H1 (cell line): Measurements from ENCODE around the gene SHROOM3. TPM values are rescaled to one million over a fixed set of nuclear protein-coding genes. Genes with fewer than 3 reads are reported as not detected.

Experiments
- CTCF ChIA-PET: fragments of 300-600 bp; sonication (Branson Sonifier 250); formaldehyde crosslinking; loops from one replicate; lab custom pipeline; 2021; ENCODE audit not compliant: partially characterized antibody; lab: Charles Lee
- POLR2A ChIA-PET: fragments of 300-600 bp; sonication (Branson Sonifier 250); formaldehyde crosslinking; loops from one replicate; lab custom pipeline; 2021; ENCODE audit warnings: inconsistent platforms; ENCODE audit not compliant: partially characterized antibody; lab: Charles Lee
- DNase-seq, 2 experiments: peaks; one replicate each; pipeline versions ENCODE4 v3.0.0 to v3.0.0-alpha.2; 2010 to 2022; ENCODE audit warnings: low spot score in 2 of 2, low read depth in 1 of 2, mixed read lengths in 1 of 2
- FAIRE-seq: peaks from 2 replicates; lab custom pipeline; 2011; peaks lifted over from hg19 to GRCh38; lab: Jason Lieb, UNC
- H2AFZ ChIP-seq: 2 replicates; pipeline ENCODE4 v1.8.1; 2012; ENCODE audit warnings: low read length, inconsistent platforms
- H2AK5ac ChIP-seq: 2 replicates; pipeline ENCODE4 v1.6.1; 2013; ENCODE audit warnings: low read depth, low read length
- H2BK120ac ChIP-seq: replicated peaks from 2 replicates; pipeline ENCODE3; 2013; ENCODE audit warnings: low read depth, low read length, inconsistent platforms
- H2BK12ac ChIP-seq: 2 replicates; pipeline ENCODE4 v1.6.1; 2013; ENCODE audit warnings: low read depth, low read length
- H2BK15ac ChIP-seq: 2 replicates; pipeline ENCODE4 v1.6.1; 2013; ENCODE audit warnings: low read length
- H2BK20ac ChIP-seq: 2 replicates; pipeline ENCODE4 v1.6.1; 2013; ENCODE audit warnings: low read length
- H2BK5ac ChIP-seq: 2 replicates; pipeline ENCODE4 v1.6.1; 2013; ENCODE audit warnings: low read depth, low read length
- H3K14ac ChIP-seq: 2 replicates; pipeline ENCODE4 v1.6.1; 2013; ENCODE audit warnings: inconsistent platforms; ENCODE audit not compliant: insufficient read length
- H3K18ac ChIP-seq: 2 replicates; pipeline ENCODE4 v1.6.1; 2013; ENCODE audit warnings: low read length; ENCODE audit errors: extremely low read depth
- H3K23ac ChIP-seq: 2 replicates; pipeline ENCODE4 v1.6.1; 2013; ENCODE audit warnings: inconsistent platforms; ENCODE audit not compliant: insufficient read length
- H3K23me2 ChIP-seq: 2 replicates; pipeline ENCODE4 v1.6.1; 2013; ENCODE audit warnings: low read depth, low read length
- H3K27ac ChIP-seq: 2 replicates; pipeline ENCODE4 v1.6.1; 2011; ENCODE audit warnings: low read depth, low read length, inconsistent platforms
- H3K27me3 ChIP-seq, 4 experiments: replicated peaks in 1 of 4; 1 replicate in 1 of 4; 2 replicates in 3 of 4; pipeline versions ENCODE4 v1.6.1 to v1.8.1; 2011 to 2013; ENCODE audit warnings: low read length in 3 of 4, mild to moderate bottlenecking in 3 of 4, inconsistent platforms in 2 of 4, mixed read lengths in 2 of 4, moderate library complexity in 1 of 4; ENCODE audit not compliant: control insufficient read depth in 3 of 4, insufficient read depth in 3 of 4; ENCODE audit errors: extremely low read depth in 1 of 4
- H3K36me3 ChIP-seq, 4 experiments: 2 replicates each; pipeline versions ENCODE4 v1.6.1 to v1.8.1; 2011 to 2013; ENCODE audit warnings: mild to moderate bottlenecking in 4 of 4, low read length in 3 of 4, moderate library complexity in 2 of 4, control low read depth in 1 of 4, inconsistent platforms in 1 of 4; ENCODE audit not compliant: insufficient read depth in 4 of 4, control insufficient read depth in 2 of 4
- H3K4ac ChIP-seq: replicated peaks from 2 replicates; pipeline ENCODE3; 2013; ENCODE audit warnings: low read length, low read depth, mixed read lengths, inconsistent platforms; ENCODE audit not compliant: insufficient read length
- H3K4me1 ChIP-seq, 4 experiments: replicated peaks in 1 of 4; 1 replicate in 1 of 4; 2 replicates in 3 of 4; pipeline versions ENCODE4 v1.6.1 to v1.8.1; 2011 to 2013; ENCODE audit warnings: low read length in 3 of 4, inconsistent platforms in 2 of 4, mixed read lengths in 1 of 4; ENCODE audit not compliant: insufficient read depth in 4 of 4, control insufficient read depth in 3 of 4
- H3K4me2 ChIP-seq, 2 experiments: 2 replicates each; pipeline versions ENCODE4 v1.6.1 to v1.8.1; 2011 to 2013; ENCODE audit warnings: low read depth in 2 of 2, low read length in 2 of 2, control low read depth in 1 of 2, inconsistent platforms in 1 of 2, mild to moderate bottlenecking in 1 of 2; ENCODE audit not compliant: insufficient read depth in 1 of 2
- H3K4me3 ChIP-seq, 4 experiments: fragments of 200-600, 300-600 bp in 1 of 4; sonication (generic), shearing (Covaris generic), sonication (Bioruptor Twin) in 1 of 4; 2 replicates each; pipeline versions ENCODE4 v1.5.1 to v1.8.1; 2011 to 2016; ENCODE audit warnings: low read length in 4 of 4, low read depth in 3 of 4, control low read depth in 2 of 4, inconsistent platforms in 2 of 4, mild to moderate bottlenecking in 2 of 4, mixed read lengths in 1 of 4, moderate library complexity in 1 of 4; ENCODE audit not compliant: insufficient read depth in 2 of 4; ENCODE audit errors: extremely low read depth in 1 of 4
- H3K56ac ChIP-seq: replicated peaks from 2 replicates; pipeline ENCODE3; 2013; ENCODE audit warnings: low read depth, mild to moderate bottlenecking, mixed read lengths, low read length, inconsistent platforms; ENCODE audit not compliant: insufficient read length
- H3K79me1 ChIP-seq: 2 replicates; pipeline ENCODE4 v1.6.1; 2013; ENCODE audit warnings: low read depth, low read length, control low read depth
- H3K79me2 ChIP-seq, 2 experiments: 2 replicates each; pipeline versions ENCODE4 v1.6.1 to v1.8.1; 2012 to 2013; ENCODE audit warnings: low read length in 2 of 2, mild to moderate bottlenecking in 2 of 2, inconsistent platforms in 1 of 2; ENCODE audit not compliant: insufficient read depth in 2 of 2, control insufficient read depth in 1 of 2
- H3K9ac ChIP-seq, 4 experiments: replicated peaks in 1 of 4; 1 replicate in 1 of 4; 2 replicates in 3 of 4; pipeline versions ENCODE4 v1.6.1 to v1.8.1; 2011 to 2013; ENCODE audit warnings: low read depth in 3 of 4, low read length in 3 of 4, control low read depth in 2 of 4, mild to moderate bottlenecking in 2 of 4, moderate library complexity in 2 of 4, inconsistent platforms in 1 of 4; ENCODE audit errors: extremely low read depth in 1 of 4
- H3K9me3 ChIP-seq, 2 experiments: 2 replicates each; pipeline versions ENCODE4 v1.6.1 to v1.8.1; 2012 to 2013; ENCODE audit warnings: mild to moderate bottlenecking in 2 of 2, moderate library complexity in 2 of 2, control low read depth in 1 of 2, inconsistent platforms in 1 of 2, low read depth in 1 of 2, low read length in 1 of 2, mixed read lengths in 1 of 2; ENCODE audit not compliant: insufficient read depth in 2 of 2
- H4K20me1 ChIP-seq, 2 experiments: replicated peaks in 1 of 2; 2 replicates each; pipeline versions ENCODE3 to v1.8.1; 2011 to 2013; ENCODE audit warnings: inconsistent platforms in 2 of 2, low read length in 2 of 2, mild to moderate bottlenecking in 1 of 2; ENCODE audit not compliant: insufficient read depth in 2 of 2, control insufficient read depth in 1 of 2
- H4K5ac ChIP-seq: 2 replicates; pipeline ENCODE4 v1.6.1; 2013; ENCODE audit warnings: low read length, low read depth, mixed read lengths, inconsistent platforms; ENCODE audit not compliant: insufficient read length
- H4K8ac ChIP-seq: 2 replicates; pipeline ENCODE4 v1.8.0; 2013; ENCODE audit warnings: mild to moderate bottlenecking, moderate library complexity, low read length, inconsistent platforms; ENCODE audit not compliant: insufficient read depth; ENCODE audit errors: extremely low read depth
- H4K91ac ChIP-seq: replicated peaks from 2 replicates; pipeline ENCODE3; 2013; ENCODE audit warnings: low read length, mixed read lengths, inconsistent platforms; ENCODE audit not compliant: insufficient read length
- CEBPB ChIP-seq: IDR thresholded peaks from 2 replicates; pipeline ENCODE4 v1.6.1; 2012; ENCODE audit warnings: low read depth, low read length
- CHD1 ChIP-seq: IDR thresholded peaks from 2 replicates; pipeline ENCODE4 v1.6.1; 2012; ENCODE audit warnings: low read depth, low read length, improper control_type of control experiment
- E2F6 ChIP-seq: IDR thresholded peaks from 2 replicates; pipeline ENCODE4 v1.6.1; 2012; ENCODE audit warnings: inconsistent platforms
- EGR1 ChIP-seq: IDR thresholded peaks from 2 replicates; pipeline ENCODE4 v1.6.1; 2011; ENCODE audit warnings: low read depth, low read length, borderline replicate concordance
- FOSL1 ChIP-seq: IDR thresholded peaks from 2 replicates; pipeline ENCODE4 v1.6.1; 2011; ENCODE audit warnings: mild to moderate bottlenecking, low read depth, low read length, moderate library complexity; ENCODE audit not compliant: insufficient read depth
- GTF2F1 ChIP-seq: IDR thresholded peaks from 2 replicates; pipeline ENCODE4 v1.6.1; 2012; ENCODE audit warnings: low read depth, low read length, improper control_type of control experiment, borderline replicate concordance
- POU5F1 ChIP-seq: IDR thresholded peaks from 2 replicates; pipeline ENCODE4 v1.6.1; 2011; ENCODE audit warnings: low read depth, mild to moderate bottlenecking, low read length, moderate library complexity
- RBBP5 ChIP-seq: IDR thresholded peaks from 2 replicates; pipeline ENCODE4 v1.7.1; 2012; ENCODE audit warnings: low read depth, mild to moderate bottlenecking, inconsistent platforms, low read length, moderate library complexity, borderline replicate concordance
- RFX5 ChIP-seq: IDR thresholded peaks from 2 replicates; pipeline ENCODE4 v1.6.1; 2011; ENCODE audit warnings: low read depth, low read length, improper control_type of control experiment, borderline replicate concordance
- SIN3A ChIP-seq, 2 experiments: IDR thresholded peaks in 1 of 2; conservative IDR thresholded peaks in 1 of 2; 2 replicates each; pipeline ENCODE4 v1.6.1; 2011 to 2012; ENCODE audit warnings: low read length in 2 of 2, improper control_type of control experiment in 1 of 2, low read depth in 1 of 2, mild to moderate bottlenecking in 1 of 2
- SIRT6 ChIP-seq: IDR thresholded peaks from one replicate; pipeline ENCODE4 v1.7.1; 2012; ENCODE audit warnings: low read length, inconsistent platforms
- SUZ12 ChIP-seq: fragments of 200-600 bp; sonication (generic); IDR thresholded peaks from 2 replicates; pipeline ENCODE4 v1.6.1; 2012; ENCODE audit warnings: mild to moderate bottlenecking, inconsistent platforms, low read length, moderate library complexity, mixed read lengths
- TBP ChIP-seq: IDR thresholded peaks from 2 replicates; pipeline ENCODE4 v1.6.1; 2011; ENCODE audit warnings: low read depth, low read length, improper control_type of control experiment
- WGBS, 2 experiments: shearing (Covaris generic) in 1 of 2; methylation state at CpG; one replicate each; pipeline versions ENCODE4 v1.1.6 to v1.1.7; 2013 to 2015; ENCODE audit warnings: low lambda C conversion rate in 2 of 2, mixed read lengths in 2 of 2, inconsistent platforms in 1 of 2, low coverage in 1 of 2, missing lambda C conversion rate in 1 of 2; ENCODE audit not compliant: insufficient replicate concordance in 2 of 2, insufficient coverage in 1 of 2, insufficient read length in 1 of 2; ENCODE audit errors: extremely low coverage in 1 of 2, missing lambda C conversion rate in 1 of 2; 5-methylcytosine and 5-hydroxymethylcytosine counted together
- polyA plus RNA-seq, 7 experiments: library from polyadenylated mRNA; depleted of rRNA in 3 of 7; stranded (reverse) in 5 of 7; unstranded in 2 of 7; fragments of >200 nt in 5 of 7; fragments of 200-250 nt in 2 of 7; gene quantifications; 1 replicate in 5 of 7; 2 replicates in 1 of 7; 4 replicates in 1 of 7; pipeline versions ENCODE4 v1.2.1 to v1.2.3, GENCODE V29; 2011 to 2013; ENCODE audit warnings: missing spikeins in 2 of 7, mixed read lengths in 2 of 7
- total RNA-seq: library from RNA; stranded (reverse); fragmentation: NEBNext Ultra II Directional; extraction: Animal tissue kit (Norgen Biotek cat#: 25700); gene quantifications from 2 replicates; pipeline ENCODE4 v1.2.1, GENCODE V29; 2021

The SHROOM3 gene
- total and polyA plus RNA-seq, 2 of the 8 experiments (the other 6 are each of a cell fraction or from before 2014, with no cell fraction given), result 15.8 to 34.0 TPM

GRCh38 chr4:76726631-76727030 lies 291.6 kb downstream of the SHROOM3 start:
- Histone ChIP-seq H3K4me2 (no peak overlapping the region), H3K27ac (no peak overlapping the region), H3K79me2 (peaks cover 2 to 38% of the 10 kb centered on the region in 2 experiments; a peak in 2 of 4 replicates), H4K20me1 (peaks cover 0 to 1% of the 10 kb centered on the region in 2 experiments), H2BK20ac (no peak overlapping the region), H4K5ac (no peak overlapping the region), H2AK5ac (peak overlapping the region; percentile 40; the same call in 1 of the 2 replicates), H2BK12ac (no peak overlapping the region), H3K23me2 (no peaks in the 10 kb centered on the region), H3K79me1 (no peaks in the 10 kb centered on the region), H4K8ac (no peak overlapping the region), H3K14ac (no peak overlapping the region), H3K4me3 (no peak overlapping the region), H2BK120ac (no peak overlapping the region), H3K18ac (no peak overlapping the region), H3K23ac (no peak overlapping the region), H2BK15ac (no peak overlapping the region), H2BK5ac (no peak overlapping the region), H3K27me3 (no peaks in the 10 kb centered on the region), H2AFZ (no peak overlapping the region), H3K4ac (no peak overlapping the region), H3K9ac (no peak overlapping the region), H4K91ac (no peak overlapping the region), H3K9me3 (no peaks in the 10 kb centered on the region), H3K36me3 (no peaks in the 10 kb centered on the region; a peak in 1 of 8 replicates), H3K4me1 (peaks cover 0 to 16% (median 9%) of the 10 kb centered on the region in 4 experiments; a peak in 6 of 7 replicates), H3K56ac (no peak overlapping the region)
- no peak for TF ChIP-seq CEBPB
- TF ChIP-seq TBP, result no peak
- TF ChIP-seq SUZ12, result no peak
- no peak for TF ChIP-seq POU5F1
- no peak for TF ChIP-seq CHD1
- no peak for TF ChIP-seq SIRT6
- TF ChIP-seq RFX5, result no peak
- TF ChIP-seq EGR1, result no peak
- no peak for TF ChIP-seq FOSL1
- no peak for TF ChIP-seq E2F6
- TF ChIP-seq GTF2F1, result no peak
- TF ChIP-seq RBBP5, result no peak
- TF ChIP-seq SIN3A (conservative IDR thresholded peaks at IDR 0.05 in 1 of 2, IDR thresholded peaks at IDR 0.05 in 1 of 2; ENCODE audit: low read depth in 1 of 2, low read length in 2 of 2), result no peak
- ChIA-PET CTCF (interaction anchor here (1.1 to 1.8 kb wide), 6 partner anchors 14 to 295 kb away, joined by 3 to 6 read pairs (median 3); no protein-coding TSS in a partner anchor), POLR2A (no interaction called here)
- WGBS, 2 experiments, result 86% methylated on average over 5 of the region's 5 CpGs; no CpG with 5 or more reads in 1 of the 2 experiments
- DNase-seq (no peak), FAIRE-seq (no peak)
